ENCODE data around the gene TRIML2.
A peak's percentile ranks its signal among the peaks of the same experiment; 100 is the strongest.

TRIML2 gene

GRCh38 chr4:188109157-188109755 lies at the start of gene TRIML2:
Gene TRIML2 (minus strand): TSS chr4:188109603. CDS start chr4:188105368, 4,235 bp downstream.
- DNase-seq, result no peak

- DNase-seq, result no peak
Measured at GRCh38 chr4:188158336-188158735, 48.9 kb upstream of the TRIML2 start.

GRCh38 chr4:188154668-188155405 lies 45.4 kb upstream of the TRIML2 start:
- no peak for DNase-seq

- no peak for DNase-seq
Measured at GRCh38 chr4:188147776-188148175, 38.4 kb upstream of the TRIML2 start.

- no peak for DNase-seq
Measured at GRCh38 chr4:188147176-188147575, 37.8 kb upstream of the TRIML2 start.

- no peak for DNase-seq
Measured at GRCh38 chr4:188146618-188147017, 37.2 kb upstream of the TRIML2 start.

GRCh38 chr4:188145601-188146000 lies 36.2 kb upstream of the TRIML2 start:
- no peak for DNase-seq

- no peak for DNase-seq
Measured at GRCh38 chr4:188143731-188144130, 34.3 kb upstream of the TRIML2 start.

GRCh38 chr4:188139671-188140070 lies 30.3 kb upstream of the TRIML2 start:
- DNase-seq, result no peak

GRCh38 chr4:188139141-188139540 lies 29.7 kb upstream of the TRIML2 start, which contains the start of gene TRIML1:
Gene TRIML1 (plus strand): TSS chr4:188139441. CDS start chr4:188139559, 118 bp downstream.
- DNase-seq, result no peak

GRCh38 chr4:188138227-188138626 lies 28.8 kb upstream of the TRIML2 start:
- no peak for DNase-seq

- DNase-seq, result no peak
Measured at GRCh38 chr4:188132232-188132631, 22.8 kb upstream of the TRIML2 start.

- DNase-seq, result no peak
Measured at GRCh38 chr4:188130355-188130754, 21.0 kb upstream of the TRIML2 start.

GRCh38 chr4:188127214-188127874 lies 17.9 kb upstream of the TRIML2 start:
- DNase-seq, result peak; percentile 76

- DNase-seq, result no peak
Measured at GRCh38 chr4:188121530-188121929, 12.1 kb upstream of the TRIML2 start.

- DNase-seq, result no peak
Measured at GRCh38 chr4:188117631-188118324, 8.4 kb upstream of the TRIML2 start.

- DNase-seq, result no peak
Measured at GRCh38 chr4:188113156-188113555, 3.8 kb upstream of the TRIML2 start.

- no peak for DNase-seq
Measured at GRCh38 chr4:188111955-188112354, 2.6 kb upstream of the TRIML2 start.

- DNase-seq, result no peak
Measured at GRCh38 chr4:188110741-188111471, 1.5 kb upstream of the TRIML2 start.

GRCh38 chr4:188110036-188110435 lies 633 bp upstream of the TRIML2 start:
- no peak for DNase-seq

- no peak for DNase-seq
Measured at GRCh38 chr4:188107931-188108843, 1.2 kb downstream of the TRIML2 start.

- no peak for DNase-seq
Measured at GRCh38 chr4:188106454-188106853, 2.9 kb downstream of the TRIML2 start.

All from kidney glomerular epithelial cell (primary cell).